Measurements from ENCODE around the gene ALDH1L1. TPM values are rescaled to one million over a fixed set of nuclear protein-coding genes. Genes with fewer than 3 reads are reported as not detected.

Gene ALDH1L1
- total and polyA plus RNA-seq, 2 of the 13 experiments (the other 11 are each of a cell fraction or from before 2014, with no cell fraction given): 11.2 to 28.7 TPM

DNA sequence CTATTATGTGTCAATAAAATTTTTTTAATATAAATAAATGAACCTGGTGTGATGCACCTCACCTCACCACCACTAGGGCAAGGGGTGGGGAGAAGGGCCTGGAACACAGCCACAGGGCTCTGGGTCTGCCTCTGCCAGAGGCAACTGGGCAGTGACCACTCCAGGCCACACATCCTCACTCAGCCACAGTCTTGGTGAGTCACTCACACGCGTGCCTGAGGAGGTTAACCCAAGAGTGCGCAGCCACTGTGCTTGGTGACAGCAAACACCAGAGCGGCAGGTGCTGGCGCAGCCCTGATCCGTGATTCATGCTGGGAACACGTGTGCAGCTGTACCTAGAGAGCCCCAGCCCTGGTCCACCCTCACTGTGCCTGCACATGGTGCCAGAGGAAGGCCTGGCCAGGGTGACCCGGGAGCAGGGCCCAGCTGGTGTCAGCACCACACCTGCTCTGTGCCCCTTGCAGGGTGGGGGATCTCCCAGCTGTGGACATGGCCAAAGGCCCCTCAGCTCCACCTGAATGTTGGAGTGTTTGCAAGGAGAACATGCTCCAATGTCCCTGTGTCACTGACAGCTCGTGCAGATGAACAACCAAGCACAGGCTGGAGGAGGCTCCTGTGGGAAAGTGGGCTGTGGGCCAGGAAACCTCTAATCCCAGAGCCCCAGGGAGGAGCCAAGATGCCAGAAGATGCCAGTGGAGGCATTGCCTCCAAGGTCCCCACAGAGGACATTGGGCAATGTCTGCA is 98.6 kb downstream of the ALDH1L1 start (continued):
- TF ChIP-seq, protein P1, sequence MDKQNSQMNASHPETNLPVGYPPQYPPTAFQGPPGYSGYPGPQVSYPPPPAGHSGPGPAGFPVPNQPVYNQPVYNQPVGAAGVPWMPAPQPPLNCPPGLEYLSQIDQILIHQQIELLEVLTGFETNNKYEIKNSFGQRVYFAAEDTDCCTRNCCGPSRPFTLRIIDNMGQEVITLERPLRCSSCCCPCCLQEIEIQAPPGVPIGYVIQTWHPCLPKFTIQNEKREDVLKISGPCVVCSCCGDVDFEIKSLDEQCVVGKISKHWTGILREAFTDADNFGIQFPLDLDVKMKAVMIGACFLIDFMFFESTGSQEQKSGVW (CRISPR knock-in tag; IDR thresholded peaks at IDR 0.05; ENCODE audit: borderline replicate concordance): no peak
- TF ChIP-seq, protein P2, sequence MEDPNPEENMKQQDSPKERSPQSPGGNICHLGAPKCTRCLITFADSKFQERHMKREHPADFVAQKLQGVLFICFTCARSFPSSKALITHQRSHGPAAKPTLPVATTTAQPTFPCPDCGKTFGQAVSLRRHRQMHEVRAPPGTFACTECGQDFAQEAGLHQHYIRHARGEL (CRISPR knock-in tag; IDR thresholded peaks at IDR 0.05): no peak
- TF ChIP-seq, protein P3, sequence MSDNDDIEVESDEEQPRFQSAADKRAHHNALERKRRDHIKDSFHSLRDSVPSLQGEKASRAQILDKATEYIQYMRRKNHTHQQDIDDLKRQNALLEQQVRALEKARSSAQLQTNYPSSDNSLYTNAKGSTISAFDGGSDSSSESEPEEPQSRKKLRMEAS (IDR thresholded peaks at IDR 0.05): peak; percentile 52; the same call in 1 of the 2 replicates
- TF ChIP-seq RBM22 (optimal IDR thresholded peaks at IDR 0.05; ENCODE audit: low read length): no peak
- TF ChIP-seq GZF1 (CRISPR knock-in tag; IDR thresholded peaks at IDR 0.05): no peak
- TF ChIP-seq, protein P4, sequence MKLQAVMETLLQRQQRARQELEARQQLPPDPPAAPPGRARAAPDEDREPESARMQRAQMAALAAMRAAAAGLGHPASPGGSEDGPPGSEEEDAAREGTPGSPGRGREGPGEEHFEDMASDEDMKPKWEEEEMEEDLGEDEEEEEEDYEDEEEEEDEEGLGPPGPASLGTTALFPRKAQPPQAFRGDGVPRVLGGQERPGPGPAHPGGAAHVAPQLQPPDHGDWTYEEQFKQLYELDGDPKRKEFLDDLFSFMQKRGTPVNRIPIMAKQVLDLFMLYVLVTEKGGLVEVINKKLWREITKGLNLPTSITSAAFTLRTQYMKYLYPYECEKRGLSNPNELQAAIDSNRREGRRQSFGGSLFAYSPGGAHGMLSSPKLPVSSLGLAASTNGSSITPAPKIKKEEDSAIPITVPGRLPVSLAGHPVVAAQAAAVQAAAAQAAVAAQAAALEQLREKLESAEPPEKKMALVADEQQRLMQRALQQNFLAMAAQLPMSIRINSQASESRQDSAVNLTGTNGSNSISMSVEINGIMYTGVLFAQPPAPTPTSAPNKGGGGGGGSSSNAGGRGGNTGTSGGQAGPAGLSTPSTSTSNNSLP (IDR thresholded peaks at IDR 0.05; ENCODE audit: low read depth, low read length): 0 out of 2 replicates have a peak, but pooled peaks have one; percentile 26
- 0 out of 2 replicates have a peak, but pooled peaks have one; percentile 13 for TF ChIP-seq RXRA (CRISPR knock-in tag; IDR thresholded peaks at IDR 0.05)
- no peak for TF ChIP-seq PCBP2 (optimal IDR thresholded peaks at IDR 0.05; ENCODE audit: low read depth, low read length, poor library complexity, severe bottlenecking)
- TF ChIP-seq ZNF333 (CRISPR knock-in tag; IDR thresholded peaks at IDR 0.05; ENCODE audit: borderline replicate concordance): no peak
- TF ChIP-seq, protein P5, sequence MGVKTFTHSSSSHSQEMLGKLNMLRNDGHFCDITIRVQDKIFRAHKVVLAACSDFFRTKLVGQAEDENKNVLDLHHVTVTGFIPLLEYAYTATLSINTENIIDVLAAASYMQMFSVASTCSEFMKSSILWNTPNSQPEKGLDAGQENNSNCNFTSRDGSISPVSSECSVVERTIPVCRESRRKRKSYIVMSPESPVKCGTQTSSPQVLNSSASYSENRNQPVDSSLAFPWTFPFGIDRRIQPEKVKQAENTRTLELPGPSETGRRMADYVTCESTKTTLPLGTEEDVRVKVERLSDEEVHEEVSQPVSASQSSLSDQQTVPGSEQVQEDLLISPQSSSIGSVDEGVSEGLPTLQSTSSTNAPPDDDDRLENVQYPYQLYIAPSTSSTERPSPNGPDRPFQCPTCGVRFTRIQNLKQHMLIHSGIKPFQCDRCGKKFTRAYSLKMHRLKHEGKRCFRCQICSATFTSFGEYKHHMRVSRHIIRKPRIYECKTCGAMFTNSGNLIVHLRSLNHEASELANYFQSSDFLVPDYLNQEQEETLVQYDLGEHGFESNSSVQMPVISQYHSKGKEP (CRISPR knock-in tag; IDR thresholded peaks at IDR 0.05): no peak
- peak; percentile 84 for TF ChIP-seq FOSL2 (CRISPR knock-in tag; IDR thresholded peaks at IDR 0.05)
- TF ChIP-seq, protein P6, sequence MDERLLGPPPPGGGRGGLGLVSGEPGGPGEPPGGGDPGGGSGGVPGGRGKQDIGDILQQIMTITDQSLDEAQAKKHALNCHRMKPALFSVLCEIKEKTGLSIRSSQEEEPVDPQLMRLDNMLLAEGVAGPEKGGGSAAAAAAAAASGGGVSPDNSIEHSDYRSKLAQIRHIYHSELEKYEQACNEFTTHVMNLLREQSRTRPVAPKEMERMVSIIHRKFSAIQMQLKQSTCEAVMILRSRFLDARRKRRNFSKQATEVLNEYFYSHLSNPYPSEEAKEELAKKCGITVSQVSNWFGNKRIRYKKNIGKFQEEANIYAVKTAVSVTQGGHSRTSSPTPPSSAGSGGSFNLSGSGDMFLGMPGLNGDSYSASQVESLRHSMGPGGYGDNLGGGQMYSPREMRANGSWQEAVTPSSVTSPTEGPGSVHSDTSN (CRISPR knock-in tag; IDR thresholded peaks at IDR 0.05): no peak
- TF ChIP-seq KDM3A (CRISPR knock-in tag; IDR thresholded peaks at IDR 0.05; ENCODE audit: low read depth): no peak
- TF ChIP-seq MBD4 (IDR thresholded peaks at IDR 0.05; ENCODE audit: borderline replicate concordance, low read length): no peak
- no peak for TF ChIP-seq NFKB2 (CRISPR knock-in tag; IDR thresholded peaks at IDR 0.05; ENCODE audit: borderline replicate concordance)
- TF ChIP-seq ZBTB20 (CRISPR knock-in tag; IDR thresholded peaks at IDR 0.05; ENCODE audit: borderline replicate concordance, low read depth): no peak
- no peak for TF ChIP-seq ZNF207 (IDR thresholded peaks at IDR 0.05; ENCODE audit: borderline replicate concordance)
- peak; percentile 33; the same call in 1 of the 2 replicates for TF ChIP-seq RAD21 (CRISPR knock-in tag; IDR thresholded peaks at IDR 0.05)
- TF ChIP-seq ZNF430 (CRISPR knock-in tag; IDR thresholded peaks at IDR 0.05): no peak
- TF ChIP-seq, protein P7, sequence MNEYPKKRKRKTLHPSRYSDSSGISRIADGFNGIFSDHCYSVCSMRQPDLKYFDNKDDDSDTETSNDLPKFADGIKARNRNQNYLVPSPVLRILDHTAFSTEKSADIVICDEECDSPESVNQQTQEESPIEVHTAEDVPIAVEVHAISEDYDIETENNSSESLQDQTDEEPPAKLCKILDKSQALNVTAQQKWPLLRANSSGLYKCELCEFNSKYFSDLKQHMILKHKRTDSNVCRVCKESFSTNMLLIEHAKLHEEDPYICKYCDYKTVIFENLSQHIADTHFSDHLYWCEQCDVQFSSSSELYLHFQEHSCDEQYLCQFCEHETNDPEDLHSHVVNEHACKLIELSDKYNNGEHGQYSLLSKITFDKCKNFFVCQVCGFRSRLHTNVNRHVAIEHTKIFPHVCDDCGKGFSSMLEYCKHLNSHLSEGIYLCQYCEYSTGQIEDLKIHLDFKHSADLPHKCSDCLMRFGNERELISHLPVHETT (CRISPR knock-in tag; conservative IDR thresholded peaks at IDR 0.05): no peak
- no peak for TF ChIP-seq POLR2AphosphoS2 (IDR thresholded peaks at IDR 0.05; ENCODE audit: low read depth, low read length)
- no peak for TF ChIP-seq EEA1 (CRISPR knock-in tag; IDR thresholded peaks at IDR 0.05; ENCODE audit: borderline replicate concordance)
- no peak for TF ChIP-seq ZNF792 (CRISPR knock-in tag; IDR thresholded peaks at IDR 0.05)

All from HepG2 (cell line).